Dermis microvascular lymphatic vessel endothelial cell (primary cell): ENCODE results near the gene SLC22A25. TPM values are rescaled to one million over a fixed set of nuclear protein-coding genes. Genes with fewer than 3 reads are reported as not detected.
"Not testable (repeated sequence)": the region's sequence is repeated elsewhere in the genome, so short reads cannot be mapped to it uniquely, and the experiment has no call there.

Experiments used
- DNase-seq, 2 donors: peaks; one replicate each; pipeline versions ENCODE4 v3.0.0 to v3.0.0-alpha.2; 2010; ENCODE audit warnings: low read depth in 2 of 2
- total RNA-seq: library from RNA; depleted of rRNA; stranded (reverse); fragments of >200 nt; gene quantifications from 2 replicates; pipeline ENCODE4 v1.2.1, GENCODE V29; 2014

SLC22A25 gene
- not detected in 2 replicates for total RNA-seq

GRCh38 chr11:63243533-63243932, at the start of gene SLC22A25:
Gene SLC22A25, minus strand, starts transcription at chr11:63243599. Its CDS starts 13,947 bp downstream, at chr11:63229652.
- DNase-seq: no peak

GRCh38 chr11:63290285-63290684, 46.9 kb upstream of the SLC22A25 start:
- no peak for DNase-seq

- no peak for DNase-seq
These were observed 46.3 kb upstream of the SLC22A25 start for GRCh38 chr11:63289658-63290057.

DNA sequence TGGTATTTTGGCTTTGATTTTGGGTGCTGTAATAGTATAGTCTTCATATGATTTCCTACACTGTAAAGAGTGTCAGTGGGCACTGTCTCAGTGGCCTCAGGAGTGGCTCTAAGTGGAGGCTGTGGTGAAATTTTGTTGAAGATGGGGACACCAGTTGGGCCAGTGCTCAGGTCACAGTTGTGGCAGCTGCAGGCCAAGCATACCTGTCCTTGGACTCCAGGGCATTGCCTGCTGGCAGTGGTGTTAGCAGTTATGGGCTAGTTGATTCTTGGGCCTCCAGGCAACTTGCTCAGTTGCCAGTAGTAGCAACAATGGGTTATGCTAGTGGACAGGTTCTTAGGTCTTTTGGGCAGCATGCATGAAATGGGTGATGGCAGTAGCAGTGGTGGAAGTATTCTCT, 39.2 kb upstream of the SLC22A25 start:
- DNase-seq: no peak

DNA sequence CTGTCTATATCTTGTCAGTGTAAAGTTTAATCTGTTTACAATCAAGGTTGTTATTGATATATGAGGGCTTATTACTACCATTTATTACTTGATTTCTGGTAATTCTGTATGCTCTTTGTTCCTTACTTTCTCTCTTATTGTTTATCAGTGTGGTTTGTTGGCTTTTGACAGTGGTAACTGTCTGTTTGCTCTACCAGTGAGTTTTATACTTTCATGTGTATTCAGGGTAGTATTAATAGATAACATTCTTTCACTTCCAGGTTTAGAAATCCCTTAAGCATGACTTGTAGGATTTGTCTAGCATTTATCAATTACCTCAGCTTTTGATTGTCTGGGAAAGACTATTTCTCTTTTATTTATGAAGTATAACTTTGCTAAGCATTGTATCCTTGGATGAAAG, 37.5 kb upstream of the SLC22A25 start:
- DNase-seq: no peak

DNA sequence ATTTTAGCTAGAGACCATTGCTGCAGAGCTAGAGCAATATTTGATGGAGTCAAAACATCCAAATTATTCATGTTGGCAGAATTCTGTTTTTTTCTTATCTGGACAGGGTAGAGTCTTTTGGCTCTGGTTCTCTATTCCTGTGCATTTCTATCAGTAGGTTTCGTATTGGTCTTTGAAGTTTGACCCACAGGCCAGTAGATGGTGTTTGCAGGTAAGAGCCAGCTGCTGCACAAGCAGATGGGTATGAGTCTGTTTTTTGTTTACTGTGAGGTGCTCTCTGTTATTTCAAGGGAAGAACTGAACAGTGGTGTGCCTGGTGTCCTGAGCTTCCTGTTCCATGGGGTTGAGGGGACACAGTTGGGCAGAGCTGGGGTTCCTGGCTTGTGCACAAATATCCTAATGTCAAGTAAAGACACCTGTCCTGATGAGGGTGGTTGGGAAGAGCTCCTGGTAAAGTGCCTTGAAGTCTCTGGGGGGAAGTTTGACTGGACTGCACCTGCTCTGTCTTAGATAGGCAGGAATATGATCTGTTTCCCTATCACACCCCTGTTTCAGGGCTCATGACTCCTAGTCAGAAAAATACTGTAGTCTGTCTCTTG, 34.0 kb upstream of the SLC22A25 start:
- DNase-seq: no peak

GRCh38 chr11:63274776-63275175, 31.4 kb upstream of the SLC22A25 start:
- peak in 1 of 2 donors; percentile 10 for DNase-seq

DNA sequence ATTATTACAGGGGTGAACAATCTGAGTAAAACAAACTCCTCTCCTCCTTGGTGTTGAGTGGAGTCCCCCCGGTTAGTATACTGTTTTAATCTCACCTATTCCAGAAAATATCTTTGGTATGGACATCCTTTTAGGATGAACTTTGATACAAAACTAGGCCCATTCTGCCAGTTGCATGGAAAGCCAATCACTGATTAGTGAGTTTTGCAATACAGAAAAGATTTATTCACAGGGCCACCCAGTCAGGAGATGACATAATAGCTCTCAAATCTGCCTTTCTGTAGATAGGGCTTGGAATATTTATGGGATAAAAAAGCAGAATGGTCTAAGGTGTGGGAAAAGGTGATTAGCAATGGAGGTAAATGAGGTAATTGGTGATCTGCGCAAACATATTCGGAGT, 30.3 kb upstream of the SLC22A25 start:
- no peak for DNase-seq

- no peak for DNase-seq
These were observed 19.1 kb upstream of the SLC22A25 start for GRCh38 chr11:63262547-63262946.

DNA sequence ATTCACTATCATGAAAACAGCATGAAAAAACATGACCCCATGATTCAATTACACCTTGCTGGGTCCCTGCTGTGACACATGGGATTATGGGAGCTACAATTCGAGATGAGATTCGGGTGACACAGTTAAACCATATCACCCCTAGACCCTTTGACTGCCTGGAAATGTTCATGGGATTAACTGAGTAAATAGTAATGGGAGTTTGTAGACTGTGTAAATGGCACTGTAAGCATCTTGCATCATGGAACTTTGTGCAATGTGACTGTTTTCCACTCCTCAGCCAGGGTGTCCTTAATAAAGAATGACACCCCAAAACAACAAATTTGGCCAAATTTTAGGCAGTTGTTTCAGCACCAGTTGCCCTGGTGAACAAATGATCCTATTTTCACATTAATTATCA, 7.9 kb upstream of the SLC22A25 start:
- DNase-seq: no peak

- no peak for DNase-seq
These were observed 7.0 kb upstream of the SLC22A25 start for GRCh38 chr11:63250162-63251050.

DNA sequence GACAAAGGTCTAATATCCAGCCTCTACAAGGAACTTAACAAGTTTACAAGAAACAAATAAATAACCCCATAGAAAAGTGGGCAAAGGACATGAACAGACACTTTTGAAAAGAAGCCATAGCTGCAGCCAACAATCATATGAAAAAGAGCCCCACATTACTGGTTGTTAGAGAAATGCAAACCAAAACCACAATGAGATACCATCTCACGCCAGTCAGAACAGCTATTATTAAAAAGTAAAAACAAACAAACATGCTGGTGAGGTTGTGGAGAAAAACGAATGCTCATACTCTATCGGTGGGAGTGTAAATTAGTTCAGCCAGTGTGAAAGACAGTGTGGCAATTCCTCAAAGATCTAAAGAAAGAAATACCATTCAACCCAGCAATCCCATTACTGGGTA, 5.6 kb upstream of the SLC22A25 start:
- DNase-seq: no peak

DNA sequence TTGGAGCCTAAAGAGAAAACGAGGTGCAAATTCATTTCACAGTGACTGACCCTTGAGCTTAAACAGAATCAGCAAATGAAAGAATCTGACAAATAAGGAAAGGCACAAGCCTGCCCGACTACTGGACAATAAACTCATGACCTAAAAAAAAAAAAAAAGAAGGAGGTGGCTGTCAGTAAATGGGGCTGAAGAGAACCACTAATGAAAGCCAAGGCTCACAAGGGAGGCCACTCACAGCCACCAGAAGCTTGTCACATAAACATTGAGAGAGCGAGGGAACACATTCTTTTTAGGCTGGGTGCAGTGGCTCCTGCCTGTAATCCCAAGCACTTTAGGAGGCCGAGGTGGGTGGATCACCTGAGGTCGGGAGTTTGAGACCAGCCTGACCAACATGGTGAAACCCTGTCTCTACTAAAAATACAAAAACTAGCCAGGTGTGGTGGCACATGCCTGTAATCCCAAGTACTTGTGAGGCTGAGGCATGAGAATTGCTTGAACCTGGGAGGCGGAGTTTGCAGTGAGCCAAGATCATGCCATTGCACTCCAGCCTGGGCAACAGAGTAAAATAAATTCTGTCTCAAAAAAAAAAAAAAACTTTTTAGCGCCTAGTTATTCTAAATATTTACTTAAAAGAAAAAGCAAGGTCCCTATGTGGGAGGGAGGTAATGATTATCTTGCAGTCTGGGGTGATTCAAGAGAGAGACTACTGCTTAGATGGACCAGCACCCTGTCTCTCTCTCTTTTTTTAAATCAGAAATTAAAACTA, 4.0 kb upstream of the SLC22A25 start:
- not testable (repeated sequence) for DNase-seq

- no peak for DNase-seq
These were observed 2.6 kb upstream of the SLC22A25 start for GRCh38 chr11:63246045-63246444.

- DNase-seq: no peak
These were observed 1.5 kb upstream of the SLC22A25 start for GRCh38 chr11:63244862-63245261.

DNA sequence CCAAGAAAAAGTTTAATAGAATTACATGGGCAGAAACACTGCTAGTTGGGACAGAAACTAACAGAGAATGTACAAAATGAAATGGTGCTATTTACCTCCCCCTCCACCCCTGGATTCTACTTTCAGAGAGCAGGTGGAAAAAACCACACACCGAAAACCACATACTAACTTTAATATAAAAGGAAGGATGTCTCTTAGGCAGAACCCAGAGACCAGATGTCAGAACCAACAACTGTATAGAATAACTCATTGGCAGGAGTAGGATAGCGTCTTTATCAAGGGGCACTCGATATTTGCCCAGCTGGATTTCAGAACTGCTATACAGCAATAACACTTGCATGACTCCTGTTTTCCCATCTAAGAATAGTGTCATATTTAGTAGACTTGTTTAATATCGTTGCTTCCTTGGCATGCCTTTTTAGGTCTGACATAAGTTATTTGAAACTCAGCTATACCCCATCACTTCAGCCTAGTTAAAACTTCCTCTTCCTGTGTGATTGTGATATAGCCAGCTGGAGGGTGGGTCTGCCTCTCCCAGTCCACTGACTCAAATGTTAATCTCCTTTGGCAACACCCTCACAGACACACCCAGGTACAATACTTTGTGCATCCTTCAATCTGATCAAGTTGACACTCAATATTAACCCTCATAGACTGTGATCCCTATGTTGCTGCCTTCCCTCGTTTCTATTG, 1.2 kb downstream of the SLC22A25 start:
- no peak for DNase-seq

DNA sequence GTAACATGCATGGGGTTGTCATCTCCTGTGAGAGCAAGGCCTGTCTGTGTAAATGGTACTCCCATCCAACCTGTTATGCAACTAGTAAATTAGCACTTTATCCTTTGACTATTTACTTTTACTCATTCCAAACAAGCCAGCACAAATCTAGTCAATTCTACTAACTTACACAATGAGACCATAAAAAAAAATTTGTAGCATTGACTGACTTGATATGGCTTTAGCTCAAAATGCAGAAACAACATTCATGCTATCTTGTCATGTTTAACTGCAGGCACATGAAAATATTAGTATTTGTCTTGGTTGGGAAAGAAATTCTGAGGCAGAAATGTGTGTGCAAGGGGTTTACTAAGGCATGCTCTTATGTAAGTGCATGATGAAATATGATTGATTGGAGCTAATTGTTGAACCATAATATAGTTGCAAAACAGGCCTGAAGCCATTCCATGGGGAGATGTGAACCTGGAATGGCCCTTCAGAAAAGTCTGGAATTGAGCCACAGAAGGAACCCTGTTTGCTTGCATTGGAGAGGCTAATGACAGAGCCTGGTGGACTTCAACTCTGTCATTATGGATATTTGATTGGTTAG, 2.5 kb downstream of the SLC22A25 start:
- DNase-seq: no peak

GRCh38 chr11:63240098-63240497, 3.3 kb downstream of the SLC22A25 start:
- no peak for DNase-seq

DNA sequence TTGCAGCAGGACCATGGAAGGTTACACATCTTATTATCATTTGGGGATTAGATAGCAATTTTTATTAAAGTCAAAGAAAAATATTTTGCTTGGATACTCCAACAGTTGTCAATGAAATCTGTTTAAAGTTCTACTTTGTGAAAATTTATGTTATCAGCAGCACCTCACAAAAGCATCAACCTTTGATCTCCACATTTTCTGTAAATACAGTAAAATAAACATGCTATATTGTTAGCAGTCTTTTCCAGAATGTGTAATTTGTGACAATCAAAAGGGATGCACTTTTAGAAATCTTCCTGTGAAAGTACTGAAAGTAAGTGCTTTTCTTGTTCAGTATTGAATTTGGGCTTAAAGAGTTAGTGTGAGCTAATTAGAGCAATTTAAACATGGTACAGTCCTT, 4.1 kb downstream of the SLC22A25 start:
- DNase-seq: no peak

DNA sequence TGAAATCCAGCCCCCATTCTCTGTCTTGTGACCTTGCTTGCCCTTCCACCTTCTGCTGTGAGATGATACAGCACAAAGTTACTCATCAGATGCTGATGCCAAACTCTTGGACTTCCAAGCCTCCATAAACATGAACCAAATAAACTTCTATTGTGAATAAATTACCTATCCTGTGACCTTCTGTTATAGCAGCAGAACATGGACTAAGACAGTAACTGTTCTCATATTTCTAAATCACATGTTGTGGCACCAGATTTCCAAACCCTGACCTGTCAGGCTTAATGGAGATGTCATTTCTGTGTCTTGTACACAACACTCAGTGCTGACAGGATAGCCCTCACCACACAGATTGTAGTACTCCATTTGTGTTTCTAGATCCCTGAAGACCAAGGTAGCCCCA, 6.0 kb downstream of the SLC22A25 start:
- DNase-seq: no peak
